GM23248 (cell line): ENCODE measurements around the gene AXIN1.

Experiments used
- EZH2 ChIP-seq: fragments of 200-600 bp; sonication (generic); IDR thresholded peaks from 2 replicates; pipeline ENCODE4 v1.6.1; 2018; ENCODE audit warnings: antibody characterized with exemption, mild to moderate bottlenecking; ENCODE audit not compliant: insufficient read depth, poor library complexity, severe bottlenecking
- EZH2phosphoT487 ChIP-seq: fragments of 200-600 bp; sonication (generic); IDR thresholded peaks from 2 replicates; pipeline ENCODE4 v1.6.1; 2018; ENCODE audit warnings: antibody characterized with exemption, moderate library complexity, mild to moderate bottlenecking, low read depth; ENCODE audit not compliant: insufficient read depth

DNA sequence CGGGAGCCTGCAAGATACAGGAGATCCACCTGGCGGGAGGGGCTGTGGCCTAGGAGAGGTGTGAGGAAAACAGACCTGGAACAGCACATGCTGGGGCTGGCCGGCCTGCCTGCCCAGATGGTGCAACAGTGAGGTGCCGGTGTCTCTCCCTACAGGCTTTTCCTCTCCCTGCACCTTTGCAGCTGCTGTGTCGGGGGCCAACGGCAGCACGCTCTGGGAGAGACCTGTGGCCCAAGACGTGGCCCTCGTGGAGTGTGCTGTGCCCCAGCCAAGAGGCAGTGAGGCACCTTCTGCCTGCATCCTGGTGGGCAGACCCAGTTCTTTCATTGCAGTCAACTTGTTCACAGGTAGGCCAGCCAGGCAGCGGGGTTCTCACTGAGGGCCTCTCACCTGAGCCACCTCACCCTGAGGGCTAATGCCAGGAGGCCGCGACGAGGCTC lies 92.7 kb downstream of the AXIN1 start:
- TF ChIP-seq EZH2phosphoT487 (no peak), EZH2 (no peak)
